ENCODE data around the gene APOL3.
"Not testable (repeated sequence)": the region's sequence is repeated elsewhere in the genome, so short reads cannot be mapped to it uniquely, and the experiment has no call there.

Gene APOL3

DNA sequence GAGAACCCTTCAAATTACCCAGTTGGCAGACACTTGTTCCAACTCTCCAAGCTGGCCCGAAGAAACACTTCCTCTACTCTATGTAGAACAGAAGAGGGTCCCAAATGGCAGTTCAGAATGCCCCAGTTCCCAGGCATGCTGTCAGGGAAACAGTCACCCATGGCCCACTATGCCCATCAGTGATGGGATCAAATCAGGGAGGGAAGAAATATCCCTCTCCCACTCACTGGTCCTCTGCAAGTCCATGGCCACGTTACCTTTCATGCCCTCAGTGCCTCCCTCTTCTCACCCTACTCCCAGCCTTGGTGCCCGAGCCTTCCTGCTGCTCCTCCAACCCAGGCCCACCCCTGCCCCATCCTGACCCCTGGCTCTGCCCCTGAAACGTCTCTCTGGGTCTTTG lies 16.6 kb downstream of the APOL3 start:
- Histone ChIP-seq H3K36me3 (peaks cover 4 to 47% (median 47%) of the 10 kb centered on the region in 3 donors), H3K27me3 (no peaks in the 10 kb centered on the region)

DNA sequence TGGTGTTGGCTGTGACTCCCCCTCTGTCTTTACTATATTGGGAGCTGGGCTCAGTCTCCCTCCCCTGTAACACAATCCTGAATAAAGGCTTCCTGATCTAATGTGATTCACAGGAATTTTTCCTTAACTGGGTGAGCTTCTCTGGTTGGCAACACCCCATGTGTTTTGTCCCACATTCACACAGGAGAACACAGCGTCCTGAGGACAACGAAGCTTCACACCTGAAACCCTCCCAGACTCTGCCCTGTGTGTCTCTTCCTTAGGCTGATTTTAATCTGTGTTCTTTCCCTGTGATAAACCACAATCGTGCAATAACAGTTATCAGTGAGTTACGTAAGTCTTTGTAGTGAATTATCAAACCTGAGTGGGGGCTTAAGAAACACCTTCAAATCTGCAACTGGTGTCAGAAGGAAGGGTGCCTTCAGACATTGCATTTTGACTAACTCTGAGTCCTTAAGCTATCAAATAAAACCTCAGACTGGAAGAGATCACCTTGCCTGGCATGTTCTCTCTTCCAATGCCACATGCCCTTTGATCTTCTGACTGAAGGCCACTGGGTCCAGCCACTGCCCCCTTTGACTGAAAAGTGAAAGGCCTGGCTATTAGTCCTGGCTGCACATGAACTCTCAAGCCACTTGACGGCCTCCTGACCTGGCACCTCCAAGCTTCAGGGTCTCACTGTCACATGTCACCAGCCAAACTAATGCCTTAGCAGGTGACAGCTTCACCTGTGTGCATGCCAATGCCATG lies 17.3 kb downstream of the APOL3 start:
- intact Hi-C loops (cut with DNase I; ENCODE audit: low total_unique reads) = no loop called here
- peaks cover 0 to 8% (median 2%) of the 10 kb centered on the region in 4 donors for H3K4me1 ChIP-seq
- H3K36me3 ChIP-seq = peaks cover 0 to 40% (median 40%) of the 10 kb centered on the region in 3 donors
- no peaks in the 10 kb centered on the region for H3K9me3 ChIP-seq
- no peak overlapping the region for H3K4me3 ChIP-seq
- DNase-seq = no peak
- TF ChIP-seq, protein P1, sequence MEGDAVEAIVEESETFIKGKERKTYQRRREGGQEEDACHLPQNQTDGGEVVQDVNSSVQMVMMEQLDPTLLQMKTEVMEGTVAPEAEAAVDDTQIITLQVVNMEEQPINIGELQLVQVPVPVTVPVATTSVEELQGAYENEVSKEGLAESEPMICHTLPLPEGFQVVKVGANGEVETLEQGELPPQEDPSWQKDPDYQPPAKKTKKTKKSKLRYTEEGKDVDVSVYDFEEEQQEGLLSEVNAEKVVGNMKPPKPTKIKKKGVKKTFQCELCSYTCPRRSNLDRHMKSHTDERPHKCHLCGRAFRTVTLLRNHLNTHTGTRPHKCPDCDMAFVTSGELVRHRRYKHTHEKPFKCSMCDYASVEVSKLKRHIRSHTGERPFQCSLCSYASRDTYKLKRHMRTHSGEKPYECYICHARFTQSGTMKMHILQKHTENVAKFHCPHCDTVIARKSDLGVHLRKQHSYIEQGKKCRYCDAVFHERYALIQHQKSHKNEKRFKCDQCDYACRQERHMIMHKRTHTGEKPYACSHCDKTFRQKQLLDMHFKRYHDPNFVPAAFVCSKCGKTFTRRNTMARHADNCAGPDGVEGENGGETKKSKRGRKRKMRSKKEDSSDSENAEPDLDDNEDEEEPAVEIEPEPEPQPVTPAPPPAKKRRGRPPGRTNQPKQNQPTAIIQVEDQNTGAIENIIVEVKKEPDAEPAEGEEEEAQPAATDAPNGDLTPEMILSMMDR (IDR thresholded peaks at IDR 0.05) = no peak
- no peak overlapping the region for H3K27ac ChIP-seq
- no peaks in the 10 kb centered on the region for H3K27me3 ChIP-seq

More for the DNA sequence above, 16.6 kb downstream of the APOL3 start:
- no peak for DNase-seq
- intact Hi-C loops (cut with DNase I; ENCODE audit: low total_unique reads) = loop anchor here (2.0 kb wide), 1 partner anchor 37 kb away; no protein-coding TSS in a partner anchor
- no peak overlapping the region for H3K27ac ChIP-seq
- TF ChIP-seq, protein P1 (IDR thresholded peaks at IDR 0.05) = no peak
- H3K4me3 ChIP-seq = no peak overlapping the region
- H3K9me3 ChIP-seq = no peaks in the 10 kb centered on the region
- H3K4me1 ChIP-seq = peaks cover 0 to 11% (median 2%) of the 10 kb centered on the region in 4 donors

DNA sequence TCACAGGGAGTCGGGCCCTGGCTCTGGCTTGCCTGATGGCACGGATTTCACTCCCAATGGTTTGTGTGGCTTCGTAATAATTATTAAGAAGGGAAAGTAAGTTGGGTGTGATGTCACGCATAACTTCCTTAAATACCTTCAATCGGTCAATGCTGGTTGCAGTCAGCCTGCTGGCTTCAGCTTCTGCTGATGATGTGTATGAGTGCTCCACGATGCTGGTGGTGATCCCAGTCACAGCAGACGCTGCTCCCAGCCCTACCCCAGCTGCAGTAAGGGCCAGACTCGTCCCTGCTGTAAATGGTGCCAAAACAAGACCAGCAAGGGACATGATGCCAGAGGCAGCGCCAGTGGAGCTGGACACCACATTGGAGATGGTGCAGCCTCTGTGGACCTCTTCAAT lies 19.1 kb downstream of the APOL3 start:
- H3K9me3 ChIP-seq = no peaks in the 10 kb centered on the region
- H3K36me3 ChIP-seq = peaks cover 0 to 36% (median 31%) of the 10 kb centered on the region in 3 donors
- intact Hi-C loops (cut with DNase I; ENCODE audit: low total_unique reads) = no loop called here
- H3K27ac ChIP-seq = no peak overlapping the region
- no peaks in the 10 kb centered on the region for H3K27me3 ChIP-seq
- no peak for DNase-seq
- no peak overlapping the region for H3K4me3 ChIP-seq
- TF ChIP-seq, protein P1 (IDR thresholded peaks at IDR 0.05) = no peak
- peaks cover 0 to 8% (median 2%) of the 10 kb centered on the region in 4 donors for H3K4me1 ChIP-seq

DNA sequence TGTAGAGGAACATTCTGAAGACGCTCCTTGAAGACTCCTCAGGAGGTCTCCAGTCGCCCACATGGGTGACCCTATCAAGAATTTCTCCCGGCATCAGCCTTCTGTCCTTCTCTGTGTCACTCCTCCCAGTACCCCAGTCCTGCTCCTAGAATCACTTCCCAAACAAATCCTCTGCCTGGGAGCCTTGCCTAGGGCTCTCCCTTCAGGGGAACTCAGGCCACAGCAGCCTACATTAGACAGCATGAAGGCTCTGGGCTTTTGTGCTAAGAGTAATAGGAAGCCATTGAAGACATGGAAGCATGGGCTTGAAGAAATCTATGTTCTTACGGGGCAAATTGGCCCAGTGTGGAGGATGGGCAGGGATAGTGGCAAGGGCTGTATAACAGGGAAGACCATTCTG lies 21.8 kb downstream of the APOL3 start:
- H3K9me3 ChIP-seq; H3K4me3 ChIP-seq; H3K27me3 ChIP-seq; DNase-seq; H3K4me1 ChIP-seq; H3K27ac ChIP-seq; intact Hi-C loops (cut with DNase I; ENCODE audit: low total_unique reads): not testable (repeated sequence)
- peaks cover 0 to 33% (median 31%) of the 10 kb centered on the region in 3 donors for H3K36me3 ChIP-seq

DNA sequence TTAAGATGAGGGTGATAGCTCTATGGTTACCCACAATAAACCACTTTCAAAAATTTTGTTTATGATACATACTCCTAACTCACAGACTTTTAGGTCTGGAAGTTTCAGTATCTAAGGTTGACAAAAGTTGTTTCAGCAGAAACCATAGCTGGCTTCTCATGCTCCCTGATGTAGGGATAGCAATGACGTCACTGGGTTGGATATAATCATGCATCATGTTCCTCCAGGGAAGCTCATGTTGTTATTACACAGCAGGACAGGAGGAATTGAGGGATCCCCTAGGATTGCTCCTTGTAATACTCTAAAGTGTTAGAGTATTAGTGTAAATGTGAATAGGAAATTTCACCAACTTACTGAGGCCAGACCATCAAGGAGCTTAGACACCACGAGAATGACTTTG lies 23.6 kb downstream of the APOL3 start:
- Histone ChIP-seq H3K27ac (no peak overlapping the region), H3K9me3 (no peaks in the 10 kb centered on the region), H3K4me1 (no peaks in the 10 kb centered on the region), H3K36me3 (peaks cover 0 to 19% (median 14%) of the 10 kb centered on the region in 3 donors), H3K4me3 (no peak overlapping the region), H3K27me3 (no peaks in the 10 kb centered on the region)
- TF ChIP-seq, protein P1 (IDR thresholded peaks at IDR 0.05) = no peak
- no peak for DNase-seq
- intact Hi-C loops (cut with DNase I; ENCODE audit: low total_unique reads) = no loop called here

DNA sequence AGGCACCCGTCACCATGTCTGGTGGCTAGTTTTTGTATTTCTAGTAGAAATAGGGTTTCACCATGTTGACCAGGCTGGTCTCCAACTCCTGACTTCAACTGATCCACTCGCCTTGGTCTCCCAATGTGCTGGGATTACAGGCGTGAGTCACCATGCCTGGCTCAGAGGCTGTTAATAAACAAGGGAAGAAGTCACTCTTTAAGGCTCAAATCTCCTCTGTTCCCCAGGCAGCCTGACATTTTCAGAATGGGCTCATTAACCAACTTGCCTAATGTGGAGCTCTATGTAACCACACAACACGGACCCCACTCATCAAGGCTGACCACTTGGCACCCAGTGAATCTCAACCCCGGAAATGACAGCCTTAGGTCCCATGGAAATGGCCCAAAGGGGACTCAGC lies 24.1 kb downstream of the APOL3 start:
- intact Hi-C loops (cut with DNase I; ENCODE audit: low total_unique reads) = no loop called here
- DNase-seq = peak in 1 of 2 donors; percentile 86
- TF ChIP-seq, protein P1 (IDR thresholded peaks at IDR 0.05) = no peak

More for the DNA sequence above, 24.1 kb downstream of the APOL3 start:
- Histone ChIP-seq H3K4me3 (no peak overlapping the region), H3K27me3 (no peaks in the 10 kb centered on the region), H3K36me3 (peaks cover 0 to 14% (median 9%) of the 10 kb centered on the region in 3 donors), H3K27ac (no peak overlapping the region), H3K9me3 (no peaks in the 10 kb centered on the region), H3K4me1 (no peaks in the 10 kb centered on the region)

All from tibial artery (tissue), 4 donors.